HG03521 (cell line): ENCODE measurements around the gene FAM222B.
A peak's percentile ranks its signal among the peaks of the same experiment; 100 is the strongest.
"Not testable (repeated sequence)": the region's sequence is repeated elsewhere in the genome, so short reads cannot be mapped to it uniquely, and the experiment has no call there.

Experiments used
- ATAC-seq: cut with Tn5 transposase; IDR thresholded peaks from one replicate; pipeline ENCODE4 v1.9.1; 2021; ENCODE audit warnings: mild to moderate bottlenecking, moderate library complexity; ENCODE audit not compliant: unreplicated experiment

FAM222B gene

GRCh38 chr17:28747051-28747691, 95.4 kb downstream of the FAM222B start:
- ATAC-seq: no peak

GRCh38 chr17:28746611-28747050, 96.0 kb downstream of the FAM222B start:
- ATAC-seq: no peak

DNA sequence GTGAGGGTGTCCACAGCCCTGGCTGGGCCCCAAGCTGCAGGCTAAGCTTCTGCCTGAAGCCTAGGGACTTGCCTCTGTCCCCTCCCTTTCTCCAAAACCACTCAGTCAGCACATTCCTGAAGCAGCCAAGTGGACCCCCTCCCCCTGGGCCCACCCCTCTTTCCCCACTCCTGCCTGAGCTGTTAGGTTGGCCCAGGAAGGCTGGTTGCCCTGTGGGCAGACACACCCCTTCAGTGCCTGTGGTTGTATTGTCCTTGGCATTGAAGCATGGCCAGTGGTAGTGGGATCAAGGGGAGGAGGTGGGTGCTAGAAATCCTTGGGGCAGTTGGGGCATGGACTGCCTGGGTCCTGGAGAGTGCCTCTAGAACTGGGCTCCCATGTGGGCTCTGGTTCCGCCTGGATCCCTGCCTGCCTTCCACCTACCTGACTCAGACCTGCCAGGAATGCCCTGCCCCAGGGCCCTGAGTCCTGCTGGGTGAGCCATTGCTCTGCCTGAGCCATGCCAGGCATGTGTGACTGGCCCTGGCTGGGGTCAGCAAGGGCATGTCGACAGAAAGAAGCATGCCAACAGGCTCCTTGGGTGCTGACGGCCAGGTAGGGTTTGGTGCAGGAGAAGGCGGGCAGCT, 96.7 kb downstream of the FAM222B start:
- ATAC-seq: no peak

DNA sequence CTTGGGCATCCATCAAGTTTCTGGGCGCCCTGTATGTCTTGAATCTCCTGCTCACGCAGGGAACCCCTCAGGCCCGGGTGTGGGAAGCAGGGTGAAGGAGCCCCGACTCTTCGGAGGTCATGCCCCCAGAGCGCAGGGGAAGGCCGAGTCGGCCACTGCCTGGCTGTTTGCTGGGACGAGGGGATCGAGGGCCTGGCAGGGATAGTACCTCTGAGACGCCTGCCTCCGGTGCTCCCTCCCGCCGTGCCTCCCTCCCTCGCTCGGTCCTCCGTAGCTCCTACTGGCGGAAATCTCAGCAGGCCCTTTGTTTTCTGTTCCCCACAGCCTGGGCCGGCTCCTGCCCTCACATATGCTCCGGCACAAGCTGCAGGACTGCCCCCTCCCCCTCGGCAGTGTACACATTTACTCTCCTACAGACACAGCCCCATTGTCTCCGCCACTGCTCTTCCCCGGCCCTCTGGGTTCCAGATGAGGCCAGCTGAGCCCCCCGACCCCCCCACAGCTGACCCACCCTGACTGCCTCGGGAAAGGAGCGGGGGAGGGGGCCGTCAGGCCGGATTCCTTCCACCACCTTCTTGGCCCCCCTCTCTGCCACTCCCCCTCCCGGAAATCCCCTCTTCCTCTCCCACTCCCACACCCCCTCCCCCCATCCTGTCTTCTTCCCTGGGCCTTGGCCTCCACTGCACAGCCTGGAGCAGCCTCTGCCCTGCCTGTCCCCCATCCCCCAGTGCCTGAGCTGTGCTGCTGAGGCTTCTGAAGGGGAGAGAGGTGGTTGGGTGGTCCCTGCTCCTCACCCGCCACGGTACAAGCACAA, 97.4 kb downstream of the FAM222B start:
- no peak for ATAC-seq

DNA sequence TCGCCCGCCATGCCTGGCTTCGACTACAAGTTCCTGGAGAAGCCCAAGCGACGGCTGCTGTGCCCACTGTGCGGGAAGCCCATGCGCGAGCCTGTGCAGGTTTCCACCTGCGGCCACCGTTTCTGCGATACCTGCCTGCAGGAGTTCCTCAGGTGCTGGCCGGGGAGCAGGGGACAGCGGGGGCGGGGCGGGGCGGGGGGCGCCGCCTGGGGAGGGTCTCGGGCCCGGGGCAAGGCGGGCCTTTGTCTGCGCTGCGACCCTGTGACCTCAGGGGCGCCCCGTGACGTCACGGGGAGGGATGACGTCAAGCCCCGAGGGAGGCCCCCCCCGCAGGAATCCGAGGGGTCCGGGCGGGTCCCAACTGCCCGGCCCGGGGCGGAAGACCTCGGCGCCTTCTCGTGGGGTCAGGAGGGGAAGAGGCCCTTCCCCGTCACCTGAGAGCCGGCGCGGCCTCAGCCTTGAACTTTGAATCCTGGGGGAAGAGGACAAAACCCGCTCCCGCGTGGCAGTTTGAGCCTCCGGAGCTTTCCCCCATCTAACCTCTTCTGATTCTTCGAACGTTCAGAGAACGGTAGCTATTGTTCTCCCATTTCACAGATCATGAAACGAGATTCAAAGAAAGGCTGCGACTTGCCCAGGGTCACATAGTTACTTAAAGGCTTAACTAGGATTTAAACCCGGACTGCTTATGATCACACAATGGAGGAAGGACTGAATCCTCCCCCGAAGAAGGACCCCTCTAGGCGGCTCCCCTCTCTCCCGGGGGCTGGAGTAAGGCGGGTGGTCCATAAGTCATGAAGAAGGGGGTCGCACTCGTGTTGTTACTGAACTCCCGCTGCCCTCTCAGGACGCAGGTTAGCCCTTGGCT, 98.3 kb downstream of the FAM222B start:
- ATAC-seq: peak; percentile 10

- peak; percentile 63 for ATAC-seq
Observed at GRCh38 chr17:28743243-28744103, 99.1 kb downstream of the FAM222B start, which contains the start of gene TRAF4. TSS of gene TRAF4 (plus strand) at chr17:28744011. CDS start at chr17:28744113, 102 bp downstream.

- ATAC-seq: no peak
Observed at GRCh38 chr17:28741358-28742349, 100.9 kb downstream of the FAM222B start.

DNA sequence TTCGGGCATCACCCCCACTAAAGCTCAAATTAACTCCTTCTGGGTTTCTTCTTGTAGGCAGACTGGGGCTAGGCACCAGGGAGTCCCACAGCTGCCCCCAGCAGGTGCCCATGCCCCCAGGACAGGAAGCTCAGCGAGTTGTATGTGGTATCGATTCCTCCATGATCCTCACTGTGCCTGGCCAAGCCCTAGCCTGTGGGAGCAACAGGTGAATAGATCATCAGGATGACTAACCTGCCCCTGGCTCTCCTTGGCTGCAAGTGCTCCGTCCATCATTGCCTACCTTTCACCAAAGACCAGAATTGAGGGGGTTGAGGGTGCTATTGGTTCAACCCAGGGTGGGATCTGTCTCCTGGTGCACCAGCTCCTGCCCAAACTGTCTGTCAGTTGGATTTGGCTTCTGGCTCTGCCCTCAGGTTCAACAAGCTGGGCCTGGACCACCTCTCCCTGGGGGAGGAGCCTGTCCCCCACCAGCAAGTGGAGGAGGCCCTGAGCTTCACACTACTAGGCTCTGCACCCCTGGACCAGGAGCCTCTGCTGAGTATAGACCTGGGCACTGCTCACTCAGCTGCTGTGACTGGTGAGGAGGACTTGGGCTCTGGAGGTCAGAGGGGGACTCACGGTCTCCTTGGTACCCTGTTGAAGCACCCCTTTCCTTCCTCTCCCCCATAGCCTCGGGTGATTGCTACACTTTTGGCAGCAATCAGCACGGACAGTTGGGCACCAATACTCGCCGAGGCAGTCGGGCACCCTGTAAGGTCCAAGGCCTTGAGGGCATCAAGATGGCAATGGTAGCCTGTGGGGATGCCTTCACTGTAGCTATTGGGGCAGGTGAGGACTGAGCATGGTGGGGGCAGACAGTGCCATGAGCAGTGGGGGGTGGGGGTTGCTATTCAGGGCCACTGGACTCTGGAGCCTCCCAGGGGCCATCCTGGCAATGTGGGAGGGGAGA, 101.9 kb downstream of the FAM222B start:
- ATAC-seq: no peak

DNA sequence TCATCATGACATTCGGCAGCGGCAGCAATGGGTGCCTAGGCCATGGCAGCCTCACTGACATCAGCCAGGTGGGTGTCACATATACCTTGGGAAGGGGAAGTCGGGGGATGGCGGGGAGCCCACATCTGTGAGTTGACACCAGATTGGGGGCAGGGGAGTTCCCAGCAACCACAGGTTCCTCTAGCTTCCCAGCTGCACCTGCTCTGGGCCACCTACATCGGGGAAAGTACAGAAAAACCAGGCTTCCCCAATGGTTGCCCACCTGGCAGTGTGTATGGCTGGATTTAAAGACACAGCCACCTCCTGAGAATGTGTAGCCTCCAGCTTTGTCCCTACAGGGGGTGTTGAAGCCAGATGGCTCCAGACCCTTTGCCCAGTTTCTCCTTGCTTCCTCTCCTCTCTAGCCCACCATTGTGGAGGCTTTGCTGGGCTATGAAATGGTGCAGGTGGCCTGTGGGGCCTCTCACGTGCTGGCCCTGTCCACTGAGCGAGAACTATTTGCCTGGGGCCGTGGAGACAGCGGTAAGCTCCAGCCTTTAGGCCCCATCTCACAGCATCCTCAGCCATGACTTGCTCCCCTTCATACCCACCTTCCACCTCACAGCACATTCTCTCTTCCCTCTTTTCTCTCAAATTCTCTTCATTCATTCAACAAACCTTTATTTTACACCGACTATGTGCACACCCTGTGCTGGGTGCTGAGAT, 103.8 kb downstream of the FAM222B start:
- no peak for ATAC-seq

- ATAC-seq: peak; percentile 73
Observed at GRCh38 chr17:28737770-28738679, 104.6 kb downstream of the FAM222B start.

GRCh38 chr17:28737316-28737715, 105.3 kb downstream of the FAM222B start:
- no peak for ATAC-seq

GRCh38 chr17:28735913-28736769, 106.4 kb downstream of the FAM222B start:
- ATAC-seq: not testable (repeated sequence)

GRCh38 chr17:28735242-28735722, 107.3 kb downstream of the FAM222B start:
- no peak for ATAC-seq

DNA sequence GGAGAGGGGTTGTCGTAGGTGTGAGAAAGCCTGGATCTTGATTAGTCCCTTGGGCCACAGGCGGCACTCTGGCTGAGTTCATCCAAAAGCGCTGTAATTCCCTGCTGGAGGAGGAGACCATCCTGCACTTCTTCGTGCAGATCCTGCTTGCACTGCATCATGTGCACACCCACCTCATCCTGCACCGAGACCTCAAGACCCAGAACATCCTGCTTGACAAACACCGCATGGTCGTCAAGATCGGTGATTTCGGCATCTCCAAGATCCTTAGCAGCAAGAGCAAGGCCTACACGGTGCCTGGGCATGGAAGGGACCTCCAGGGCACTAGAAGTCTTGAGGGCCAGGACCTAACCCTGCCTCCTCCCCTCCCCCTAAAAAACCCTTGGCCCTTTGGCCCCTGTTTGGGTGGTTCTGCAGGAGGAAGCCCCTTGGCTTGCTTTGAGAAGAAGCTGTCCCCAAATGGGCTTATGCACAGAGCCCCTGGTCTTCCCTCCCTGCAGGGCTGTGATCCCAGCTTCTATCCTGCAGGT, 107.8 kb downstream of the FAM222B start:
- ATAC-seq: no peak

- no peak for ATAC-seq
Observed at GRCh38 chr17:28733346-28733745, 109.2 kb downstream of the FAM222B start.
